SK-N-MC (cell line): ENCODE results near the gene TNKS1BP1.

Experiments used
- EZH2 ChIP-seq: fragments of 200-600 bp; sonication (generic); IDR thresholded peaks from one replicate; pipeline ENCODE4 v1.6.1; 2017; ENCODE audit warnings: antibody characterized with exemption
- POLR2AphosphoS5 ChIP-seq: IDR thresholded peaks from 2 replicates; pipeline ENCODE4 v1.6.1; 2012; ENCODE audit warnings: mild to moderate bottlenecking, low read depth, low read length, borderline replicate concordance

DNA sequence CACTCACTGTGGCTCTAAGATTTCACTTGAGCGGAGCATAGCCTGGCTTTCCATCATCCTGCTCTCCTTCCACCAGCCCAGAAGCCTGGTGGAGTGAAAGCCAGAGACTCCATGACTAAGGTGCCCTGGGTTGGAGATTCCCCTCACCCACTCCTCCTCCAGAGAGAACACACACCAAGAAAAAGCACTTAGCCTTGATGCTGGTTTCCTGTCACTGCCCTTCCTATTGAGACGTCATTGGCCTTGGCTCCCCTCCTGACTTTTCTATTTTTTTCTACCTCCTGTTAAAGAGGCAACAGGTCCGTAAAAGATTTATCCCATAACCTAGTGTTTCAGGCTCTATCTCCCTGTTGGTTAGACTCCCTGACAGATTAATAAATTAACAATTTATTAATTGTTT, 49.2 kb downstream of the TNKS1BP1 start:
- TF ChIP-seq EZH2 (no peak), POLR2AphosphoS5 (no peak)
